ENCODE results near the gene RHBDL1.

Gene RHBDL1

DNA sequence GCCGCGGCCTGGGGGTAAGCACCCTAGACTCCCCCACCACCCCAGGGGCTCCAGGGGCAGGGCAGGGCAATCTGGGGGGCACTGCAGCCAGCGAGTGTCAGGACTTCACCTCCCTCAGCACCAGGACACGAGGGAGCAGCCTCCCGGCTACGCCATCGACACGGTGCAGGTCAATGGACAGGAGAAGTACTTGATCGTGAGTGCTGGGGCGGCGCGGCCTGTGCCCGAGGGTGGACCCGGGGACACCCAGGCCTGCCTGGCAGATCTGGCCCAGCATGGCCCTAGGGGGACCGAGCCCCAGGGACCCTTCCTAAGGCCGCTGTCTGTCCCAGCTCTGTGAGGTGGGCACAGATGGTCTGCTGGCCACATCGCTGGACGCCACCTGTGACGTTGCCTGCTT lies 3.1 kb upstream of the RHBDL1 start:
- TF ChIP-seq EZH2 (IDR thresholded peaks at IDR 0.05; ENCODE audit: borderline replicate concordance, low read depth, low read length, severe bottlenecking): no peak
- TF ChIP-seq, protein P1, sequence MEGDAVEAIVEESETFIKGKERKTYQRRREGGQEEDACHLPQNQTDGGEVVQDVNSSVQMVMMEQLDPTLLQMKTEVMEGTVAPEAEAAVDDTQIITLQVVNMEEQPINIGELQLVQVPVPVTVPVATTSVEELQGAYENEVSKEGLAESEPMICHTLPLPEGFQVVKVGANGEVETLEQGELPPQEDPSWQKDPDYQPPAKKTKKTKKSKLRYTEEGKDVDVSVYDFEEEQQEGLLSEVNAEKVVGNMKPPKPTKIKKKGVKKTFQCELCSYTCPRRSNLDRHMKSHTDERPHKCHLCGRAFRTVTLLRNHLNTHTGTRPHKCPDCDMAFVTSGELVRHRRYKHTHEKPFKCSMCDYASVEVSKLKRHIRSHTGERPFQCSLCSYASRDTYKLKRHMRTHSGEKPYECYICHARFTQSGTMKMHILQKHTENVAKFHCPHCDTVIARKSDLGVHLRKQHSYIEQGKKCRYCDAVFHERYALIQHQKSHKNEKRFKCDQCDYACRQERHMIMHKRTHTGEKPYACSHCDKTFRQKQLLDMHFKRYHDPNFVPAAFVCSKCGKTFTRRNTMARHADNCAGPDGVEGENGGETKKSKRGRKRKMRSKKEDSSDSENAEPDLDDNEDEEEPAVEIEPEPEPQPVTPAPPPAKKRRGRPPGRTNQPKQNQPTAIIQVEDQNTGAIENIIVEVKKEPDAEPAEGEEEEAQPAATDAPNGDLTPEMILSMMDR (IDR thresholded peaks at IDR 0.05; ENCODE audit: borderline replicate concordance, extremely low read depth, low read length, poor library complexity, severe bottlenecking): no peak
- H3K4me2 ChIP-seq (ENCODE audit: insufficient read depth, low read length): no peak overlapping the region
- peaks cover 61% of the 10 kb centered on the region for H3K36me3 ChIP-seq (ENCODE audit: insufficient read depth, low read length)
- H2AFZ ChIP-seq (ENCODE audit: low read depth, low read length): no peak overlapping the region
- no peaks in the 10 kb centered on the region for H3K27me3 ChIP-seq (ENCODE audit: insufficient read depth, low read length, poor library complexity)
- H3K27ac ChIP-seq (ENCODE audit: low read length): no peak overlapping the region
- no peak overlapping the region for H3K4me3 ChIP-seq (ENCODE audit: low read depth in 1 of 2, low read length in 2 of 2)
- no peak overlapping the region for H3K9ac ChIP-seq (ENCODE audit: low read depth, low read length)
- H3K4me1 ChIP-seq (ENCODE audit: insufficient read depth, low read length): peaks cover 24% of the 10 kb centered on the region
- H4K20me1 ChIP-seq (ENCODE audit: insufficient read depth, low read length): peaks cover 57% of the 10 kb centered on the region
- ATAC-seq (ENCODE audit: insufficient read depth, low read depth) (no peak), DNase-seq (no peak)
- no peaks in the 10 kb centered on the region for H3K9me3 ChIP-seq (ENCODE audit: insufficient read depth, low read length, severe bottlenecking)
- peaks cover 37% of the 10 kb centered on the region for H3K79me2 ChIP-seq (ENCODE audit: insufficient read depth, low read length)

DNA sequence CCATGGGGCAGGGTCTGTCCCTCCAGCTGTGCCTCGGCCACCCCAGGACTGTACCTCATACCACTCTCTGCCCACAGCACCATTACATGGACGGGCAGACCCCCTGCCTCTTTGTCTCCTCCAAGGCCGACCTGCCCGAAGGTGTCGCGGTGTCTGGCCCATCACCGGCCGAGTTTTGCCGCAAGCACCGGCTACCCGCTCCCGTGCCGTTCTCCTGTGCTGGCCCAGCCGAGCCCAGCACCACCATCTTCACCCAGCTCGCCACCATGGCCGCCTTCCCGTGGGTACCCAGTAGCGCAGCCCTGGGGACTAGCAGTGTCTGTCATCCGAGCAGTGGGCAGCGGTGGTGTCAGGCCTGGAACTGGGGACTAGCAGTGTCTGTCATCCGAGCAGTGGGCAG lies 2.6 kb upstream of the RHBDL1 start:
- Histone ChIP-seq H3K4me1 (ENCODE audit: insufficient read depth, low read length) (peaks cover 19% of the 10 kb centered on the region), H3K36me3 (ENCODE audit: insufficient read depth, low read length) (peaks cover 60% of the 10 kb centered on the region)

DNA sequence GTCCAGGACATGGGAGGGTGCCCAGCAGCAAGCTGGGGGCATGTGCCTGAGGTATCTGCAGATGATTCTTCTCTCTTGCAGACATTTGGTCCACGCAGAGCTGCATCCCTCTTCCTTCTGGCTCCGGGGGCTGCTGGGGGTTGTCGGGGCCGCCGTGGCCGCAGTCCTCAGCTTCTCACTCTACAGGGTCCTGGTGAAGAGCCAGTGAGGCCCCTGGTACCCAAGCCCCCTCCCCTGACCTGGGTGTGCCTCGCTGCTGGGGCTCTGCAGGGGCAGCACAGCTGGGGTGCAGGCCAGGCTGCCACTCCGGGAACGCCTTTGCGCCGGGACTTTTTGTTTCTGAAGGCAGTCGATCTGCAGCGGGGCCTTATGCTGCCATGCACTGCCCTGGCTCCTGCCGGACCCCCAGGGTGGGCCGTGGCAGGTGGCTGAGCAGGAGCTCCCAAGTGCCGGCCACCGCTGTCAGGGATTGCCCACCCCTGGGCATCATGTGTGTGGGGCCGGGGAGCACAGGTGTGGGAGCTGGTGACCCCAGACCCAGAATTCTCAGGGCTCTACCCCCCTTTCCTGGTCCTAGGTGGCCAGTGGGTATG lies 2.0 kb upstream of the RHBDL1 start:
- H3K79me2 ChIP-seq (ENCODE audit: insufficient read depth, low read length): peaks cover 26% of the 10 kb centered on the region
- H3K4me1 ChIP-seq (ENCODE audit: insufficient read depth, low read length): peaks cover 18% of the 10 kb centered on the region
- H3K9me3 ChIP-seq (ENCODE audit: insufficient read depth, low read length, severe bottlenecking): no peaks in the 10 kb centered on the region
- H3K36me3 ChIP-seq (ENCODE audit: insufficient read depth, low read length): peaks cover 55% of the 10 kb centered on the region
- TF ChIP-seq, protein P1 (IDR thresholded peaks at IDR 0.05; ENCODE audit: borderline replicate concordance, extremely low read depth, low read length, poor library complexity, severe bottlenecking): no peak
- TF ChIP-seq EZH2 (IDR thresholded peaks at IDR 0.05; ENCODE audit: borderline replicate concordance, low read depth, low read length, severe bottlenecking): no peak
- DNase-seq (no peak), ATAC-seq (ENCODE audit: insufficient read depth, low read depth) (no peak)
- H3K4me3 ChIP-seq (ENCODE audit: low read depth in 1 of 2, low read length in 2 of 2): no peak overlapping the region
- no peak overlapping the region for H2AFZ ChIP-seq (ENCODE audit: low read depth, low read length)
- H3K9ac ChIP-seq (ENCODE audit: low read depth, low read length): no peak overlapping the region
- peaks cover 58% of the 10 kb centered on the region for H4K20me1 ChIP-seq (ENCODE audit: insufficient read depth, low read length)
- no peaks in the 10 kb centered on the region for H3K27me3 ChIP-seq (ENCODE audit: insufficient read depth, low read length, poor library complexity)
- H3K27ac ChIP-seq (ENCODE audit: low read length): no peak overlapping the region
- no peak overlapping the region for H3K4me2 ChIP-seq (ENCODE audit: insufficient read depth, low read length)

More for the DNA sequence above, 2.6 kb upstream of the RHBDL1 start:
- ATAC-seq (ENCODE audit: insufficient read depth, low read depth): no peak
- no peak for TF ChIP-seq EZH2 (IDR thresholded peaks at IDR 0.05; ENCODE audit: borderline replicate concordance, low read depth, low read length, severe bottlenecking)
- TF ChIP-seq, protein P1 (IDR thresholded peaks at IDR 0.05; ENCODE audit: borderline replicate concordance, extremely low read depth, low read length, poor library complexity, severe bottlenecking): no peak
- H3K9ac ChIP-seq (ENCODE audit: low read depth, low read length): no peak overlapping the region
- peaks cover 57% of the 10 kb centered on the region for H4K20me1 ChIP-seq (ENCODE audit: insufficient read depth, low read length)
- H3K27me3 ChIP-seq (ENCODE audit: insufficient read depth, low read length, poor library complexity): no peaks in the 10 kb centered on the region
- H3K79me2 ChIP-seq (ENCODE audit: insufficient read depth, low read length): peaks cover 32% of the 10 kb centered on the region
- no peak for DNase-seq
- H3K4me2 ChIP-seq (ENCODE audit: insufficient read depth, low read length): no peak overlapping the region
- H3K9me3 ChIP-seq (ENCODE audit: insufficient read depth, low read length, severe bottlenecking): no peaks in the 10 kb centered on the region
- no peak overlapping the region for H3K27ac ChIP-seq (ENCODE audit: low read length)
- H3K4me3 ChIP-seq (ENCODE audit: low read depth in 1 of 2, low read length in 2 of 2): no peak overlapping the region
- H2AFZ ChIP-seq (ENCODE audit: low read depth, low read length): no peak overlapping the region
